Neural cell (in vitro differentiated cells): ENCODE results near the gene LRP1. TPM values are rescaled to one million over a fixed set of nuclear protein-coding genes. Genes with fewer than 3 reads are reported as not detected.

Experiments
- H2AFZ ChIP-seq: fragments of 200-600, 300-800 bp; sonication (generic), shearing (Covaris generic); 2 replicates; pipeline ENCODE4 v1.6.0; 2014; ENCODE audit warnings: low read depth, mild to moderate bottlenecking, antibody characterized with exemption, low read length, moderate library complexity
- H3F3A ChIP-seq: fragments of 200-600 bp; shearing (Covaris generic); 2 replicates; pipeline ENCODE4 v1.6.1; 2016; ENCODE audit warnings: mild to moderate bottlenecking, moderate library complexity, mixed read lengths, antibody characterized with exemption, low read length; ENCODE audit not compliant: insufficient read depth, poor library complexity, severe bottlenecking
- H3K27ac ChIP-seq: fragments of 200-600, 300-800 bp; sonication (generic), shearing (Covaris generic); 2 replicates; pipeline ENCODE4 v1.5.1; 2014; ENCODE audit warnings: mild to moderate bottlenecking, low read length, moderate library complexity
- H3K27me3 ChIP-seq: fragments of 300-800, 200-600 bp; sonication (generic), shearing (Covaris generic); 2 replicates; pipeline ENCODE4 v1.6.0; 2014; ENCODE audit warnings: mild to moderate bottlenecking, low read depth, low read length, moderate library complexity; ENCODE audit not compliant: insufficient read depth
- H3K36me3 ChIP-seq: fragments of 300-800, 200-600 bp; sonication (generic), shearing (Covaris generic); 2 replicates; pipeline ENCODE4 v1.5.1; 2014; ENCODE audit warnings: mild to moderate bottlenecking, antibody characterized with exemption, low read length, moderate library complexity; ENCODE audit not compliant: insufficient read depth
- H3K4me2 ChIP-seq: fragments of 300-800, 200-600 bp; sonication (generic), shearing (Covaris generic); 2 replicates; pipeline ENCODE4 v1.6.0; 2014; ENCODE audit warnings: mild to moderate bottlenecking, low read length
- H3K4me3 ChIP-seq: fragments of 300-800, 200-600 bp; sonication (generic), shearing (Covaris generic); 2 replicates; pipeline ENCODE4 v1.5.1; 2014; ENCODE audit warnings: mild to moderate bottlenecking, low read length, moderate library complexity
- H3K79me2 ChIP-seq: fragments of 200-600 bp; shearing (Covaris generic); replicated peaks from 2 replicates; pipeline ENCODE4 v1.6.0; 2014; ENCODE audit warnings: mild to moderate bottlenecking, low read length, moderate library complexity; ENCODE audit not compliant: insufficient read depth
- H3K9ac ChIP-seq: fragments of 300-800, 200-600 bp; sonication (generic), shearing (Covaris generic); 2 replicates; pipeline ENCODE4 v1.6.1; 2016; ENCODE audit warnings: mild to moderate bottlenecking, low read length, mixed read lengths
- H3K9me2 ChIP-seq: fragments of 200-600 bp; shearing (Covaris generic); 2 replicates; pipeline ENCODE4 v1.6.1; 2016; ENCODE audit warnings: mild to moderate bottlenecking, low read length, mixed read lengths; ENCODE audit not compliant: insufficient read depth
- H3K9me3 ChIP-seq: fragments of 200-600, 300-800 bp; sonication (generic), shearing (Covaris generic); 2 replicates; pipeline ENCODE4 v1.6.1; 2016; ENCODE audit warnings: mild to moderate bottlenecking, mixed run types, low read length, moderate library complexity, mixed read lengths
- H4K20me1 ChIP-seq: fragments of 200-600 bp; shearing (Covaris generic); 2 replicates; pipeline ENCODE4 v1.6.1; 2016; ENCODE audit warnings: mild to moderate bottlenecking, mixed run types; ENCODE audit not compliant: insufficient read depth
- EP300 ChIP-seq: fragments of 450-650 bp; conservative IDR thresholded peaks from 2 replicates; pipeline ENCODE4 v1.6.1; 2014; ENCODE audit warnings: antibody characterized with exemption, mild to moderate bottlenecking, moderate library complexity; ENCODE audit not compliant: poor library complexity, severe bottlenecking
- EZH2 ChIP-seq: fragments of 200-600, 300-800 bp; shearing (Covaris generic), sonication (generic); IDR thresholded peaks from 2 replicates; pipeline ENCODE4 v1.6.1; 2014; ENCODE audit warnings: antibody characterized with exemption, low read length, borderline replicate concordance, mild to moderate bottlenecking; ENCODE audit not compliant: insufficient read depth, poor library complexity, severe bottlenecking
- POLR2AphosphoS5 ChIP-seq: IDR thresholded peaks from 2 replicates; pipeline ENCODE4 v1.6.1; 2012
- RAD21 ChIP-seq: fragments of 450-650 bp; conservative IDR thresholded peaks from 2 replicates; pipeline ENCODE4 v1.6.1; 2014; ENCODE audit warnings: antibody characterized with exemption, mild to moderate bottlenecking, moderate library complexity
- SMC3 ChIP-seq: fragments of 450-650 bp; conservative IDR thresholded peaks from 2 replicates; pipeline ENCODE4 v1.6.1; 2014; ENCODE audit warnings: antibody characterized with exemption, mild to moderate bottlenecking, moderate library complexity; ENCODE audit not compliant: poor library complexity
- TAF1 ChIP-seq: IDR thresholded peaks from 2 replicates; pipeline ENCODE4 v1.6.1; 2012; ENCODE audit warnings: low read depth
- polyA plus RNA-seq: library from polyadenylated mRNA; depleted of rRNA; stranded (reverse); fragments of >200 nt; gene quantifications from 2 replicates; pipeline ENCODE4 v1.2.3, GENCODE V29; 2014
- TF ChIP-seq, protein P1 (sequence below): fragments of 450-650 bp; IDR thresholded peaks from 2 replicates; pipeline ENCODE4 v1.5.1; 2014; ENCODE audit warnings: antibody characterized with exemption, mild to moderate bottlenecking, moderate library complexity; ENCODE audit not compliant: poor library complexity, severe bottlenecking
- TF ChIP-seq, protein P2 (sequence below): IDR thresholded peaks from 2 replicates; pipeline ENCODE4 v1.6.1; 2012; ENCODE audit warnings: borderline replicate concordance

Gene LRP1
- polyA plus RNA-seq, 1 donor from 2014 or later, result 18.2 TPM

DNA sequence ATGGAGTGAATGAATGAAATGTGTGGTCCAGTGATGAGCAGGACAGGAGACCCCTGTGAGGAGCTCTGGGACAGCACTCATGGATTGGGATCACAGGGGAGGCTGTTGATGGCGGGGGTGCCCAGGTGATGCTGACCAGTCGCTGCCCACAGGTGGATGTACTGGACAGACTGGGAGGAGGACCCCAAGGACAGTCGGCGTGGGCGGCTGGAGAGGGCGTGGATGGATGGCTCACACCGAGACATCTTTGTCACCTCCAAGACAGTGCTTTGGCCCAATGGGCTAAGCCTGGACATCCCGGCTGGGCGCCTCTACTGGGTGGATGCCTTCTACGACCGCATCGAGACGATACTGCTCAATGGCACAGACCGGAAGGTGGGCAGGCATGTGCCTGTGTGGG, 32.5 kb downstream of the LRP1 start:
- H3K27ac ChIP-seq, result no peak overlapping the region
- no peaks in the 10 kb centered on the region for H4K20me1 ChIP-seq

GRCh38 chr12:57161491-57161890, 33.2 kb downstream of the LRP1 start:
- Histone ChIP-seq H3F3A (no peaks in the 10 kb centered on the region), H4K20me1 (no peaks in the 10 kb centered on the region), H3K27ac (no peak overlapping the region), H3K79me2 (no peaks in the 10 kb centered on the region), H3K9me3 (no peaks in the 10 kb centered on the region), H3K4me2 (no peak overlapping the region), H3K9me2 (no peaks in the 10 kb centered on the region), H3K27me3 (no peaks in the 10 kb centered on the region), H3K4me3 (no peak overlapping the region), H3K36me3 (peaks cover 7% of the 10 kb centered on the region), H3K9ac (no peak overlapping the region), H2AFZ (no peak overlapping the region)
- TF ChIP-seq, protein P1, sequence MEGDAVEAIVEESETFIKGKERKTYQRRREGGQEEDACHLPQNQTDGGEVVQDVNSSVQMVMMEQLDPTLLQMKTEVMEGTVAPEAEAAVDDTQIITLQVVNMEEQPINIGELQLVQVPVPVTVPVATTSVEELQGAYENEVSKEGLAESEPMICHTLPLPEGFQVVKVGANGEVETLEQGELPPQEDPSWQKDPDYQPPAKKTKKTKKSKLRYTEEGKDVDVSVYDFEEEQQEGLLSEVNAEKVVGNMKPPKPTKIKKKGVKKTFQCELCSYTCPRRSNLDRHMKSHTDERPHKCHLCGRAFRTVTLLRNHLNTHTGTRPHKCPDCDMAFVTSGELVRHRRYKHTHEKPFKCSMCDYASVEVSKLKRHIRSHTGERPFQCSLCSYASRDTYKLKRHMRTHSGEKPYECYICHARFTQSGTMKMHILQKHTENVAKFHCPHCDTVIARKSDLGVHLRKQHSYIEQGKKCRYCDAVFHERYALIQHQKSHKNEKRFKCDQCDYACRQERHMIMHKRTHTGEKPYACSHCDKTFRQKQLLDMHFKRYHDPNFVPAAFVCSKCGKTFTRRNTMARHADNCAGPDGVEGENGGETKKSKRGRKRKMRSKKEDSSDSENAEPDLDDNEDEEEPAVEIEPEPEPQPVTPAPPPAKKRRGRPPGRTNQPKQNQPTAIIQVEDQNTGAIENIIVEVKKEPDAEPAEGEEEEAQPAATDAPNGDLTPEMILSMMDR, result no peak
- TF ChIP-seq RAD21 (no peak), EZH2 (no peak), TAF1 (no peak), SMC3 (no peak)
- TF ChIP-seq, protein P2, sequence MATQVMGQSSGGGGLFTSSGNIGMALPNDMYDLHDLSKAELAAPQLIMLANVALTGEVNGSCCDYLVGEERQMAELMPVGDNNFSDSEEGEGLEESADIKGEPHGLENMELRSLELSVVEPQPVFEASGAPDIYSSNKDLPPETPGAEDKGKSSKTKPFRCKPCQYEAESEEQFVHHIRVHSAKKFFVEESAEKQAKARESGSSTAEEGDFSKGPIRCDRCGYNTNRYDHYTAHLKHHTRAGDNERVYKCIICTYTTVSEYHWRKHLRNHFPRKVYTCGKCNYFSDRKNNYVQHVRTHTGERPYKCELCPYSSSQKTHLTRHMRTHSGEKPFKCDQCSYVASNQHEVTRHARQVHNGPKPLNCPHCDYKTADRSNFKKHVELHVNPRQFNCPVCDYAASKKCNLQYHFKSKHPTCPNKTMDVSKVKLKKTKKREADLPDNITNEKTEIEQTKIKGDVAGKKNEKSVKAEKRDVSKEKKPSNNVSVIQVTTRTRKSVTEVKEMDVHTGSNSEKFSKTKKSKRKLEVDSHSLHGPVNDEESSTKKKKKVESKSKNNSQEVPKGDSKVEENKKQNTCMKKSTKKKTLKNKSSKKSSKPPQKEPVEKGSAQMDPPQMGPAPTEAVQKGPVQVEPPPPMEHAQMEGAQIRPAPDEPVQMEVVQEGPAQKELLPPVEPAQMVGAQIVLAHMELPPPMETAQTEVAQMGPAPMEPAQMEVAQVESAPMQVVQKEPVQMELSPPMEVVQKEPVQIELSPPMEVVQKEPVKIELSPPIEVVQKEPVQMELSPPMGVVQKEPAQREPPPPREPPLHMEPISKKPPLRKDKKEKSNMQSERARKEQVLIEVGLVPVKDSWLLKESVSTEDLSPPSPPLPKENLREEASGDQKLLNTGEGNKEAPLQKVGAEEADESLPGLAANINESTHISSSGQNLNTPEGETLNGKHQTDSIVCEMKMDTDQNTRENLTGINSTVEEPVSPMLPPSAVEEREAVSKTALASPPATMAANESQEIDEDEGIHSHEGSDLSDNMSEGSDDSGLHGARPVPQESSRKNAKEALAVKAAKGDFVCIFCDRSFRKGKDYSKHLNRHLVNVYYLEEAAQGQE, result no peak

More for the DNA sequence above, 32.5 kb downstream of the LRP1 start:
- H3K9me3 ChIP-seq, result no peaks in the 10 kb centered on the region
- H3K9ac ChIP-seq, result no peak overlapping the region
- peaks cover 7% of the 10 kb centered on the region for H3K36me3 ChIP-seq
- no peaks in the 10 kb centered on the region for H3K27me3 ChIP-seq
- H2AFZ ChIP-seq, result no peak overlapping the region
- H3K9me2 ChIP-seq, result no peaks in the 10 kb centered on the region
- H3K79me2 ChIP-seq, result no peaks in the 10 kb centered on the region
- H3K4me3 ChIP-seq, result no peak overlapping the region
- TF ChIP-seq TAF1, result no peak
- TF ChIP-seq EP300, result no peak
- no peak for TF ChIP-seq RAD21
- no peak for TF ChIP-seq POLR2AphosphoS5
- TF ChIP-seq, protein P1, result no peak
- no peak for TF ChIP-seq EZH2
- no peak for TF ChIP-seq SMC3
- no peak overlapping the region for H3K4me2 ChIP-seq
- H3F3A ChIP-seq, result no peaks in the 10 kb centered on the region
